ENCODE results near the gene NATD1. TPM values are rescaled to one million over a fixed set of nuclear protein-coding genes. Genes with fewer than 3 reads are reported as not detected.

The NATD1 gene
- total and polyA plus RNA-seq, 9 of the 15 experiments (the other 6 are each of a cell fraction or from before 2014, with no cell fraction given), result 0.24 to 5.4 (median 1.6) TPM

DNA sequence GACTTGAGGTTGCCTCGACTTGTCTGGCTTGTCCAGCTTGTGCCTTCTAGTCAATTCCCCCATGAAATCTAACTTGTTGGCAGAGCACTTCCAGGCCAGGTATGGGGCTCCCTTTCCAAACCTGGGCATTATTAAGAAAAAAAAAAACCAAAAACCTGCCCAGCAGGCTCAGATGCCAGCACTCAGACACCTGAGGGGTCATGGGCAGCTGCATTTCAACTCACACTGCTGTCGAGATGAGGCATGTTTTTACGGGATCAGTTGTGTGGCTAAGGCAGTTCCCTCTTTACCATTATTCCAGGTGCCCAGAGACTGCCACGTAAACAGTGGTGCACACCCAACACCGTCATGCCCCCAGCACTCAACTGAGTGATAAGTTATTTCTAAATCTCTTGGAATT lies 57.1 kb downstream of the NATD1 start:
- Histone ChIP-seq H3K9ac (ENCODE audit: insufficient read depth in 1 of 2, low read depth in 2 of 2, low read length in 2 of 2) (no peak overlapping the region), H3K27me3 (ENCODE audit: control insufficient read depth in 2 of 2, insufficient read depth in 2 of 2, low read length in 2 of 2) (no peaks in the 10 kb centered on the region), H4K20me1 (replicated peaks; ENCODE audit: control insufficient read depth, insufficient read depth, low read length) (peaks cover 27% of the 10 kb centered on the region), H3K9me1 (ENCODE audit: control insufficient read depth, insufficient read depth, low read length) (peaks cover 9% of the 10 kb centered on the region), H3K4me2 (ENCODE audit: insufficient read depth, low read length) (no peak overlapping the region), H3K9me3 (replicated peaks; ENCODE audit: control insufficient read depth, insufficient read depth, low read depth, low read length) (no peaks in the 10 kb centered on the region), H3K36me3 (ENCODE audit: control insufficient read depth, insufficient read depth, low read length) (peaks cover 22% of the 10 kb centered on the region; the same call in 1 of the 3 replicates), H3K4me3 (no peak overlapping the region), H3K27ac (ENCODE audit: extremely low read depth, low read depth, low read length) (no peak overlapping the region), H2AFZ (ENCODE audit: low read depth, low read length) (no peak overlapping the region), H3K79me2 (ENCODE audit: control insufficient read depth, insufficient read depth, low read length) (peaks cover 34% of the 10 kb centered on the region), H3K4me1 (replicated peaks in 1 of 2; ENCODE audit: control insufficient read depth in 2 of 2, insufficient read depth in 2 of 2, low read length in 2 of 2) (peaks cover 0 to 23% of the 10 kb centered on the region in 2 experiments; a peak in 4 of 5 replicates)
- 91% methylated on average over 5 of the region's 5 CpGs for whole genome bisulfite sequencing (ENCODE audit: insufficient coverage, low coverage, missing lambda C conversion rate)
- POLR2A ChIA-PET, result interaction anchor here (1.0 to 1.9 kb wide), 2 partner anchors 10 to 15 kb away, joined by 3 to 5 read pairs; no protein-coding TSS in a partner anchor
- no TSS peak for BruUV-seq (replicated peaks)
- TF ChIP-seq ZNF121 (CRISPR knock-in tag; conservative IDR thresholded peaks at IDR 0.05), result no peak
- FAIRE-seq, result no peak
- in situ Hi-C loops (cut with MboI) (no loop called here), intact Hi-C loops (cut with micrococcal nuclease) (no loop called here)
- no peak for DNase-seq (ENCODE audit: extremely low read depth in 1 of 4, low spot score in 3 of 4)
- CTCF ChIA-PET (ENCODE audit: low intra/inter-chr PET ratio), result no interaction called here
- ATAC-seq, result no peak

DNA sequence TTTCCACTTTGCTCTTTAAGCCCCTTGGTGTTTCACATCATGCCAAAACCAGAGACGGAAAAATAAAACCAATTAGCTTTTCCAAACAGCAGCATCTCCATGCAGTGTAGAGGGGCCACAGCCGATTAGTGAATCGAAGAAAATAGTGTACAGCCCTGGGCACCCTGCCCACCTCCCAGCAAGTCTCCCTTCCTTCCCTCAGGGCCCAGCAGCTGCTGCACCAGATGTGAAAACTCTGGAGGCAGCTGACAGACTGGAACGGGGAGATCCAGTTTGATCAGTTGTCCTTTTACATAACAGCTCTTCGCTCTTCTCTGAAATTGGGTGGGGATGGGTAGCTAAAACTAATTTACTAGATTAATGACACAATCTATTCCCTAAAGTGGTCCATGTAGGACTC lies 58.5 kb downstream of the NATD1 start:
- H3K36me3 ChIP-seq (ENCODE audit: control insufficient read depth, insufficient read depth, low read length), result peaks cover 22% of the 10 kb centered on the region; the same call in 1 of the 3 replicates
- no peaks in the 10 kb centered on the region for H3K9me3 ChIP-seq (replicated peaks; ENCODE audit: control insufficient read depth, insufficient read depth, low read depth, low read length)
- CTCF ChIA-PET (ENCODE audit: low intra/inter-chr PET ratio), result no interaction called here
- no peak overlapping the region for H2AFZ ChIP-seq (ENCODE audit: low read depth, low read length)
- no peak overlapping the region for H3K9ac ChIP-seq (ENCODE audit: insufficient read depth in 1 of 2, low read depth in 2 of 2, low read length in 2 of 2)
- DNase-seq (ENCODE audit: extremely low read depth in 1 of 4, low spot score in 3 of 4) (no peak), FAIRE-seq (no peak), ATAC-seq (no peak)
- no peak overlapping the region for H3K4me2 ChIP-seq (ENCODE audit: insufficient read depth, low read length)
- H3K79me2 ChIP-seq (ENCODE audit: control insufficient read depth, insufficient read depth, low read length), result peaks cover 21% of the 10 kb centered on the region
- in situ Hi-C loops (cut with MboI), result no loop called here
- no peaks in the 10 kb centered on the region for H3K27me3 ChIP-seq (ENCODE audit: control insufficient read depth in 2 of 2, insufficient read depth in 2 of 2, low read length in 2 of 2)
- BruUV-seq (replicated peaks), result no TSS peak
- peaks cover 0 to 12% of the 10 kb centered on the region in 2 experiments; a peak in 2 of 5 replicates for H3K4me1 ChIP-seq (replicated peaks in 1 of 2; ENCODE audit: control insufficient read depth in 2 of 2, insufficient read depth in 2 of 2, low read length in 2 of 2)
- H4K20me1 ChIP-seq (replicated peaks; ENCODE audit: control insufficient read depth, insufficient read depth, low read length), result peaks cover 12% of the 10 kb centered on the region
- intact Hi-C loops (cut with micrococcal nuclease), result no loop called here
- H3K27ac ChIP-seq (ENCODE audit: extremely low read depth, low read depth, low read length), result no peak overlapping the region
- 84% methylated on average over 5 of the region's 5 CpGs for WGBS (ENCODE audit: insufficient coverage, low coverage, missing lambda C conversion rate)
- no peak overlapping the region for H3K4me3 ChIP-seq
- peaks cover 7% of the 10 kb centered on the region for H3K9me1 ChIP-seq (ENCODE audit: control insufficient read depth, insufficient read depth, low read length)
- POLR2A ChIA-PET, result interaction anchor here (1.2 to 1.9 kb wide), 4 partner anchors 12 to 21 kb away, joined by 4 to 6 read pairs (median 5); no protein-coding TSS in a partner anchor
- no peak for TF ChIP-seq ZNF407 (IDR thresholded peaks at IDR 0.05; ENCODE audit: low read depth)
- TF ChIP-seq, protein P1, sequence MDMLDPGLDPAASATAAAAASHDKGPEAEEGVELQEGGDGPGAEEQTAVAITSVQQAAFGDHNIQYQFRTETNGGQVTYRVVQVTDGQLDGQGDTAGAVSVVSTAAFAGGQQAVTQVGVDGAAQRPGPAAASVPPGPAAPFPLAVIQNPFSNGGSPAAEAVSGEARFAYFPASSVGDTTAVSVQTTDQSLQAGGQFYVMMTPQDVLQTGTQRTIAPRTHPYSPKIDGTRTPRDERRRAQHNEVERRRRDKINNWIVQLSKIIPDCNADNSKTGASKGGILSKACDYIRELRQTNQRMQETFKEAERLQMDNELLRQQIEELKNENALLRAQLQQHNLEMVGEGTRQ (CRISPR knock-in tag; IDR thresholded peaks at IDR 0.05), result no peak
- no peak for TF ChIP-seq ARHGAP35 (IDR thresholded peaks at IDR 0.05; ENCODE audit: partially characterized antibody)
- no peak for TF ChIP-seq MTA3 (IDR thresholded peaks at IDR 0.05; ENCODE audit: borderline replicate concordance)

Data from K562 (cell line).